Parathyroid adenoma (tissue), 2 donors: ENCODE data around the gene ATXN7L3.

Source experiments
- H2AFZ ChIP-seq: fragments of 300-600 bp; sonication (generic); one replicate; pipeline ENCODE4 v1.7.0; 2017; ENCODE audit warnings: antibody characterized with exemption, mild to moderate bottlenecking
- H3K27ac ChIP-seq: fragments of 300-600 bp; sonication (generic); one replicate; pipeline ENCODE4 v1.7.0; 2017
- H3K27me3 ChIP-seq: fragments of 300-600 bp; sonication (generic); one replicate; pipeline ENCODE4 v1.7.0; 2017; ENCODE audit warnings: low read length; ENCODE audit not compliant: control insufficient read depth, insufficient read depth
- H3K36me3 ChIP-seq: fragments of 300-600 bp; sonication (generic); one replicate; pipeline ENCODE4 v1.7.0; 2017; ENCODE audit warnings: low read length; ENCODE audit not compliant: control insufficient read depth, insufficient read depth
- H3K4me1 ChIP-seq: fragments of 300-600 bp; sonication (generic); one replicate; pipeline ENCODE4 v1.7.0; 2017; ENCODE audit warnings: control low read depth
- H3K4me2 ChIP-seq: fragments of 300-600 bp; sonication (generic); one replicate; pipeline ENCODE4 v1.7.0; 2017; ENCODE audit warnings: low read length
- H3K4me3 ChIP-seq: fragments of 300-600 bp; sonication (generic); one replicate; pipeline ENCODE4 v1.7.0; 2017; ENCODE audit warnings: low read depth, low read length
- H3K79me2 ChIP-seq: fragments of 300-600 bp; sonication (generic); one replicate; pipeline ENCODE4 v1.7.0; 2017; ENCODE audit warnings: control low read depth
- H3K9ac ChIP-seq: fragments of 300-600 bp; sonication (generic); one replicate; pipeline ENCODE4 v1.7.0; 2017; ENCODE audit warnings: mild to moderate bottlenecking
- H3K9me3 ChIP-seq: fragments of 300-600 bp; sonication (generic); one replicate; pipeline ENCODE4 v1.7.0; 2017; ENCODE audit warnings: low read length; ENCODE audit not compliant: control insufficient read depth
- TF ChIP-seq, protein P1 (sequence below): fragments of 300-600 bp; sonication (generic); IDR thresholded peaks from one replicate; pipeline ENCODE4 v1.7.0; 2017; ENCODE audit warnings: antibody characterized with exemption, mild to moderate bottlenecking
- donor health status: primary hyperparathyroidism.

Gene ATXN7L3

GRCh38 chr17:44197980-44198720 lies 1.5 kb downstream of the ATXN7L3 start:
- TF ChIP-seq, protein P1, sequence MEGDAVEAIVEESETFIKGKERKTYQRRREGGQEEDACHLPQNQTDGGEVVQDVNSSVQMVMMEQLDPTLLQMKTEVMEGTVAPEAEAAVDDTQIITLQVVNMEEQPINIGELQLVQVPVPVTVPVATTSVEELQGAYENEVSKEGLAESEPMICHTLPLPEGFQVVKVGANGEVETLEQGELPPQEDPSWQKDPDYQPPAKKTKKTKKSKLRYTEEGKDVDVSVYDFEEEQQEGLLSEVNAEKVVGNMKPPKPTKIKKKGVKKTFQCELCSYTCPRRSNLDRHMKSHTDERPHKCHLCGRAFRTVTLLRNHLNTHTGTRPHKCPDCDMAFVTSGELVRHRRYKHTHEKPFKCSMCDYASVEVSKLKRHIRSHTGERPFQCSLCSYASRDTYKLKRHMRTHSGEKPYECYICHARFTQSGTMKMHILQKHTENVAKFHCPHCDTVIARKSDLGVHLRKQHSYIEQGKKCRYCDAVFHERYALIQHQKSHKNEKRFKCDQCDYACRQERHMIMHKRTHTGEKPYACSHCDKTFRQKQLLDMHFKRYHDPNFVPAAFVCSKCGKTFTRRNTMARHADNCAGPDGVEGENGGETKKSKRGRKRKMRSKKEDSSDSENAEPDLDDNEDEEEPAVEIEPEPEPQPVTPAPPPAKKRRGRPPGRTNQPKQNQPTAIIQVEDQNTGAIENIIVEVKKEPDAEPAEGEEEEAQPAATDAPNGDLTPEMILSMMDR, result no peak
- H3K9ac ChIP-seq, result peak overlapping the region; percentile 72
- H3K4me2 ChIP-seq, result peak overlapping the region; percentile 89
- H3K4me1 ChIP-seq, result peaks cover 5% of the 10 kb centered on the region
- H3K27me3 ChIP-seq, result no peaks in the 10 kb centered on the region
- peak overlapping the region; percentile 82 for H3K27ac ChIP-seq
- peak overlapping the region; percentile 39 for H2AFZ ChIP-seq
- no peaks in the 10 kb centered on the region for H3K36me3 ChIP-seq
- no peaks in the 10 kb centered on the region for H3K9me3 ChIP-seq
- H3K4me3 ChIP-seq, result peak overlapping the region; percentile 69
- H3K79me2 ChIP-seq, result no peaks in the 10 kb centered on the region

GRCh38 chr17:44197107-44197506 lies 2.6 kb downstream of the ATXN7L3 start:
- Histone ChIP-seq H3K36me3 (no peaks in the 10 kb centered on the region), H3K4me2 (no peak overlapping the region), H3K79me2 (no peaks in the 10 kb centered on the region), H3K27me3 (no peaks in the 10 kb centered on the region), H3K4me1 (peaks cover 5% of the 10 kb centered on the region), H2AFZ (no peak overlapping the region), H3K9me3 (no peaks in the 10 kb centered on the region), H3K4me3 (no peak overlapping the region), H3K27ac (no peak overlapping the region), H3K9ac (no peak overlapping the region)
- TF ChIP-seq, protein P1, result no peak

GRCh38 chr17:44193326-44194084 lies 6.2 kb downstream of the ATXN7L3 start:
- TF ChIP-seq, protein P1, result no peak
- Histone ChIP-seq H3K27me3 (no peaks in the 10 kb centered on the region), H3K9ac (no peak overlapping the region), H3K79me2 (no peaks in the 10 kb centered on the region), H3K4me1 (no peaks in the 10 kb centered on the region), H3K4me2 (no peak overlapping the region), H3K36me3 (no peaks in the 10 kb centered on the region), H2AFZ (no peak overlapping the region), H3K4me3 (no peak overlapping the region), H3K27ac (no peak overlapping the region), H3K9me3 (no peaks in the 10 kb centered on the region)

- Histone ChIP-seq H3K36me3 (no peaks in the 10 kb centered on the region), H3K9ac (no peak overlapping the region), H3K27me3 (no peaks in the 10 kb centered on the region), H2AFZ (no peak overlapping the region), H3K9me3 (no peaks in the 10 kb centered on the region), H3K79me2 (no peaks in the 10 kb centered on the region), H3K4me1 (no peaks in the 10 kb centered on the region), H3K4me3 (no peak overlapping the region), H3K27ac (no peak overlapping the region), H3K4me2 (no peak overlapping the region)
- TF ChIP-seq, protein P1, result no peak
Measured at GRCh38 chr17:44192750-44193149, 6.9 kb downstream of the ATXN7L3 start.
